Left renal pelvis (tissue), 4 donors: ENCODE results near the gene CAPZB. TPM values are rescaled to one million over a fixed set of nuclear protein-coding genes. Genes with fewer than 3 reads are reported as not detected.

ENCODE experiments used
- DNase-seq, 4 donors: peaks; one replicate each; pipeline ENCODE4 v3.0.0-alpha.2; 2013; ENCODE audit warnings: low read depth in 4 of 4, low spot score in 3 of 4
- polyA plus RNA-seq, 4 donors: library from polyadenylated mRNA; unstranded; fragments of 120-200 nt; gene quantifications; one replicate each; pipeline ENCODE4 v1.2.1, GENCODE V29; 2013; ENCODE audit not compliant: insufficient read length in 4 of 4

CAPZB gene
- polyA plus RNA-seq, 4 donors = 234 to 249 (median 240) TPM

DNA sequence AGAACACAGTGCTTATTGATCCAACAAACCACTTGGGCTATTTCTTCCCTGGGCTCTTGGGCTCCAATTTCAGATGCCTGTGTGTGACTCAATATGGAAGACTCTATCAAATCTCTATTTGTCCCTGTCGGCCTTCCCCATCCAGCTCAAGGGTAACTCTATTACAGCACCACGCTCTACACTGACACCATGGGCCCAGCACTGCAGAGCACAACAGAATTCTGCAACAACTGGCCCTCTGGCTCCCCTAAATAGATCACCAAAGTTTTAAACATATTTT lies 51.7 kb downstream of the CAPZB start:
- DNase-seq = no peak

DNA sequence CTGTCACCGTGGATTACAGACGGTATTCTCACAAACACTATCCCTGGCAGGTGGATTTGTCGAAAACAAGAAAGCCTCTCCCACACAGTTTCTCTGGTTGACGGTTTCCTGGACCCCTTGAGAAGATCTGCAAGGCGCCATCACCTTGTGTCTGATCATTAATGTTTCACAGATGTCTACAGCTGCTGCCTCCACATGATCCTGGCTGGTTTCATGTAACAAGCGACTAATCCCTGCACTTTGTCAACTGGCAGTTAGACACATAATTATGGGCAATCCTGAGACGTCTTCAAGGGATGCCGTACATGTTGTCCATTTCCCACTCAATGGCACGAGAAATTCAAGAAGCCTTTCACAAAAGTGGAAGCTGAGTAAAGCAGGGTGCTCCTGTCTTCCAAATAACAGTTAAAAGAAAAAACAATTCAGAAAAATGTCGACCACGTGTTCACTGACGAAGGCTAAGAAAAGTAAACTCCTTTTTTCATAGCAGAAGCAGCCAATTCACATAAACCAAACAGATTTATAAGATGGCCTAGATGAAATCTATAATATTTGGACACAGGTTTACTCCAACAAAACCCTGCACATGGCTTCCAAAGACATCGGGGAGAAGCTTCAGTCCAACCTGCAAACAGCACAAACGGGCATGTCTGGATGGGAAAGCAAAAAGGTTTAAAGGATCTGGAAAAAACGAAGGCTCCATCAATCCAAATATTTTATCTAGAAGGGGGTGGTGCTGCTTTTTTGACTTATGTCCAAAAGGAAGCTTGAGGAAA lies 52.2 kb downstream of the CAPZB start:
- no peak for DNase-seq

DNA sequence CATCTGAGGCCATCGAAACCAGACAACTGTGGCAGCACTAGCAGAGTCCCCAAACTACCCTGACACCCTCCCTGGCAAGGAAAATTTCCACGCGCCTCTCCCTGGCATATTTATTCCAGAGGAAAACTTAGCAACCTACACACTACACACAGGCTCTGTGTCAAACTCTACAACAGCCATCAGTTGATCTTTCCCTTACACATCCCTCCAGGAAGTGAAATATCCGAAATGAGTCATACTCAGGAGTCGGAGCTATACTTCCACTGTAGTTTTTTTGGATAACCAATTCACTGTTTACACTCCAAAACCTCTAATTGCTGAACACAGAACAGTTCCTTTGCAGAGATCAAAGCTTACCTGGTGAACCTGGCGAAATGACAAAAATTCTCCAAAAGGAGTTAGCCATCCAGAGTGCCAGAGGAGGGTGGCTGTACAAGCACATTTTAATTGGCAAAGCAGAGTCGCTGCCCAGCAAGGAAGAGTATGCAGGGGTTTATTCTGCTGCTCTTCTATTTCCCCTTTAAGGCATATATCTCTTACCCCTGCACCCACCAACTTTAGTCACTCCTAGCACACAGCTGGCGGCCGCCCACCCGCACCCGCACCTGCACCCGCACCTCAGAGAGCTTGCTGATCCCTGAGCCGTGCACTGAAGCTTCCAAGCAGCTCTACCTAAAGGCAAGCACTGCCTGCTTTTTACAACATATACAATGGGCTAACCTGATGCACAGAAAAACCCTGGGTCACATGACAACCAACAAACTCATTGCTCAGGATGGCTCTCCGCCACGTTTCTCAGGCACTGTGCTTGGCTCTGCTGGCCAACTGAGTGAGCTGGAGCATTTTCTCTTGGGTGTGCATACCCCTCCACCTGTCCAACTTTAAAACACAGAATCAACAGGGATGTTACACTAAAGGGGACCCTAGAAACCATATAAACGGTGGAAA lies 54.9 kb downstream of the CAPZB start:
- DNase-seq = no peak

DNA sequence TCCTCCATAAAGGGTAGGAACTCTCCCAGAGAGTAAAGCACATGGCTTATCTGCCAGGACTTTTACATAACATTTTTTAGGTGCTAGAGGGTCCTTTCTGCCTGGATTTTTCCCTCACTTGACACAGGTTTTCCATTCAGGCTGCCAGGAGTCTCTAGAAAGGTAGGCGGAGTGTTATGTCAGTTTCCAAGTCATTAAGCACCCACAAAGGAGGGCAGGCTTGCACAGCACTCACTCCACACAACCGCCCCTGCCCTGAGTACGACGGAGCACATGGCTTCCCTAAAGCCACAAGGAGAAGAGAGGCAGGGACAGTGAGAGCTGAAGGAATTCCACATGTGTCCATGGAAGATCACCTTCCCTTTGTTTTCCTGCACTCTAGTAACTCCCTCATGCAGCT lies 55.7 kb downstream of the CAPZB start:
- DNase-seq = no peak

DNA sequence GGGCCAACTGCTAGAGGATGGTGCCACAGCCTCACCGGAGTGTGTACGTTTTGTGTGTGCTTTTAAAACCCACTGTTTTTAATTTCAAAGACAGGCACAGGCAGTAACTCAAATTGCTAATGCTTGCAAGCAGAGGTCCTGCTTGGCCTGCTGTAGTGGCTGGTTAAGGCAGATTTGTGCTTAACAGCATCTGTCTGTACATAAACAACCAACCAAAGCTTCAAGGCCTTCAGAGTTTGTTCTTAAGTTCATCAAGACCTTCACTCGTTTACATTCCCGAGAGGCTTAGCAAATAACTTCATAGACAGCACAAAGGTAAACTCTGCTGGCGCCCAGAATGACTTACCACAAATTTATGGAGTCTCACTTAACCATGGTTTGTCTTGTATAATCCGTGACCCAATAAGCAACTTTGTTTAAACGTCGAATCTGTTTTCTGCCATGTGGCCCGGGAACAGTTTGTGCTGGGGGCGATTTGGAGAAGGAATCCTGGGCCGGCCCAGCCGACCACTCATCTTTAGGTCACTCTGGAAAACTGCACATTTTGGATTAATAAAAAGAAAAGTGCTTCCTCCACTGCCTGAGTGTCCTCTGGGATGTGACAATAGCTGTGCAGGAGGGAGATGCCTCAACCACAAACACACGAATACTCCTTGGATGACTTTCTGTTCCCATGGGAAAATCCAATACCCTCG lies 58.1 kb downstream of the CAPZB start:
- DNase-seq = no peak

DNA sequence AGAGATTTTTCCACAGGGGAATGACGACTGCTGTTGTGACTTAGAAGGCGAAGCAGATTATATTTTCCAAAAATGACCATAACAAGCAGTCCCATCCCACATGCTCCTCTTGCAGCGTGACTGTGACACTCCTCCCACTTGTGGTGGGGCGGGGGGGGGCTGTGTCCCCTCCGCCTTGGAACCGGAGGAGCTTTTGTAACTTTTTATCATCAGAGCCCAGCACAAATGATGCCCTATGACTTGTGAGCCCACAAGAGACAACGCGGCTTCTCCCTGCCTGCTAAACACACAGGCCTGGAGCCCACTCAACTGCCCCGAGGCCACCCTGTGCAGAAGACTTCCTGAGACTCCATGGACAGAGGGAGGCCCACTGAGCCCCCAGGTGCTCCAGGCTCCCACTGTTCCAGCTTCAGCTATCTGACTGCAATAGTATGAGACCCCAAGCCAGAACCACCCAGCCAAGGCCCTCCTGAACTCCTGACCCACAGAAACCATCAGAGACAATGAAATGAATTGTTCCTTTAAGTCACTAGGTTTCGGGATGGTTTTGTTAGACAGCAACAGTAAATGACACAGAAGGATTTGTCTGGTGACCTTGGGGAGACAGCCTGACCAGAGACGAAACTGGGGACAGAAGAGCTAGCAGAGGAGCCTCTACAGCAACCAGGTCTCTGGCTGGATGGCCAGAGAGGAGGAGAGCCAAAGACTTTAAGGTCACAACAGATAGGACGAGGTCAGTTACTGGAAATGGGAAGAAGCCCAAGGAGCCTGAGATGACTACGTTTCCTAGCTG lies 58.8 kb downstream of the CAPZB start:
- DNase-seq = no peak

DNA sequence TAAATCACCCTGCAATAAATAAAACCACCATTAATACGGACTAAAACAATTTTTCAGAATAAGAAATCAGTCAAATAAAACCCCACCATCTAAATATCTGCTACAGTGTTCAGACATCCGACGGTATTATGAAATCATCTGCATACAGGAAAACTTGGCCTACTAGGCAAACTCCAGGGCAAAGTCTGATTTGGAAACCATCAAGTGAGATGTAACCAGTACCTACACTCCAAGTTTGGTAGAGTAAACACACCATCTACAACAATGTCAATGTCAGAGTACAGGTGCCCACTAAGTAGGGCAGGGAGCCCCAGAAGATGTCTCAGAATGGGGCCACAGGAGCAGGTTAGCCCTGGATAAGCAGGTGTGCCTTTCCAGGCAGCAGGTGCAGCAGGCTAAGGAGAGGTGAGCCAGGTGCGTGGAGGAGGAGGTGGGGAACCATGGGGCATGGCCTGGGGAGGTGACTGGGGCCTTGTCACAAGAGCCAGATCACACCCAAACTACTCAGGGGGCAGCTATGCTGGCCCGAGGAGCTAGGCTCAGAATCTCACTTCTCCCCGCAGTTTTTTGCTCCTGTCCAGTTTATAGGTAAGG lies 59.6 kb downstream of the CAPZB start:
- DNase-seq = no peak

DNA sequence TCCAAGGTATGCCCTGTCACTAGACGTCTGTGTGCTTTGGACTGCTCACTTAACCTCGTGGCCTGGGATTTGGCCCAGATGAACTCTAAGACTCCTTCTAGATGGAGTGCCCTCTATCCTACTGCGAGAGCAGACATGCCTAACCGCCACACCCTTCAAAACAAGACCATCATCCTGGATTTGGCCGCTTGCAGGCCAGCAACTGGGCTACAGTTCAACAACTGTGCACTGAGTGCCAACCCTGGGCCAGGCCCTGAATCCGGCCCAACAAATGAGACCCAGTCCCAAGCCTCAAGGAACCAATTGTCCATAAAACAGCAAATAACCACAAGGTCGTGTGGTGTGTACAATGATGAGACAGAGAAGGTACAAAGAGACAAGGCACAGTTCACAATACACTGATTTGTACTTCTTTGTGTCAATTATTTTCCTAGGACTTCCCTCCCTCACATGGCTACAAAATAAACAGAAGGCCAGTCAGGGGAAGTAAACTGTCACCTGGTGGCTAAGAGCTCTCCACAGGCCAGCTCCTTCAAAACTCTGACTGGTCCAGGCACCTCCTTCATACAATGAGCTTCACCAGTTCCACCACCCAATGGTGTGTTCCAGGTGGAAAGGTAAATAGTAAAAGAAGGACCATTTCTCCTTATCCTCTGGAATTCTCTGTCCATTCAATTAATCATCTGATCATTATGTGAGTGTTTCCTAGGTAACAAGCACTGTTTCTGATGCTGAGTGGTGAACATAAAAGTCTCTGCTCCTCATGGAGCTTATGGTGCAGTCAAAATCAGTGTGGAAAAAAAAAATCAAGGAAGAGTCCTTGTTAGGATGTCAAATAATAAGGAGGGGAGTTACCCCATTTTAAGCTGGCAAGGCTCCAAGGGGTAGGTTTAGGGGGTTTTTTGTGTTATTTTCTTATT lies 60.4 kb downstream of the CAPZB start:
- no peak for DNase-seq

DNA sequence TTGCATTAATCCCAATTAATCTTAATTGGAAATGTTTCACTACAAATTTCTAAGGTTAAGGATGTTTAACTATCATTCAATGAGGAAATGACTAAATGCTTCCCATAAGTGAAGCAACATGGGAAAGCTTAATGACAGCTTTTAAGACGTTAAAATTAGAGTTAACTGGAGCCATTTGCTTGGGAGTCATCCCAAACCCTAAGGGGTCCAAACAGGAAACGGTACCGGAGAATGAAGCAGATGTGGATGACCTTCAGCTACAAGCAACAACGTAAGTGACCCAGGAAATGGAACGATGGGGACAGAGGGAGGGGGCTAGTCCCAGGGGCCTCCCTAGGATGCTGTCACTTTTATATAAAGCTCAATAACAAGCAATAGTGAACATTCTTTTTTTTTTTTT lies 62.2 kb downstream of the CAPZB start:
- no peak for DNase-seq

DNA sequence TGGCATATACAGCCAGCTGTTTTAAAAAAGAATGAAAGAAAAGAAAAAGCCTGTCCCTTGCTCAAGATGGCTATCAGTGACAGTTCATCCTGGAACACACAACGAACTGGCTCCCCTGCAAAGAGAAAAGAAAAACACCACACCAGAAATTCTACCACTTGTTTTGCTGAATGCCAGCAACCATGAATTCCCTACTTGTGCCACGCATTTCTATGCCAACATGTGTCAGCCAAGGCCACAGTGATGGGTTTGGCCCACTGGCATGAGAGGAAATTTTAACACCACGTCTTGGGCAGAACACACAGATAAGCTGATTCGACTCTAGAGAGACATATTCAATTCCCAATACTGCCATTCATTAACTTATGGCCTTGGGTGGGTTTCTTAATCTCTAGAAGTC lies 64.0 kb downstream of the CAPZB start:
- no peak for DNase-seq

DNA sequence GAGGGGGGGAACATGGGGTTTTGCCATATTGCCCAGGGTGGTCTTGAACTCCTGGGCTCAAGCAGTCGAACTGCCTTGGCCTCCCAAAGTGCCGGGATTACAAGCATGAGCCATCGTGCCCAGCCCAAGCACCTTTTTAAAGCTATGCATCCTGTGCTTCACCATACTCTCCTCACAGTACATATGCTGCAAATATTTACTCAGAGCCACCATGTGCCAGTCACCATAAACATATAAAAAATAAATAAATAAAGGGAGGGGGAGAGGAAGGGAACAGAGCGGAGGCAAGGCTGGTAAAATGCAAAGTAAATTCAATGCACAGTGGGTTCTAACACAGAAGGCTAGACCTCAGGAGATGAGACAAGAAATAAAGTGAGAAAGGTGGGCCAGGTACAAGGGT lies 64.7 kb downstream of the CAPZB start:
- no peak for DNase-seq

DNA sequence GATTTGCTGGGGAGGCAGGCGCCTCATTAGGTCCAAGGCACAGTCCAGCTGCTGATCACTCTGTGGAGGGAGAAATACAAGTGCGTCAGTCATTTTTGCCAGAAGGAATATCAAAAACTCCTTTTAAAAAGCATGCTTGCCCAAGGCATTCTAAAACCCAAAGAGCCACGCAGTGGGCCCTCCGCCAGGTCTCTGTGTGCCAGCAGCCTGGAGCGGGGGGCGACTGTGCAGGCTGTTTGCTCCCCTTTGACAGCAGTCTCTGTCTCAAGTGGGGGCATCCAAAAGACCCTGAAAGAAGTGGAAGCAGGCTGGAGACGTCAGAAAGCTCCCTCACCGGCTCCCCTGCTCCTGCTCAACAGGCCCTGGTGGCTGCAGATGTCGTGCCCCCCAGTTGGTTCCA lies 65.6 kb downstream of the CAPZB start:
- DNase-seq = no peak

DNA sequence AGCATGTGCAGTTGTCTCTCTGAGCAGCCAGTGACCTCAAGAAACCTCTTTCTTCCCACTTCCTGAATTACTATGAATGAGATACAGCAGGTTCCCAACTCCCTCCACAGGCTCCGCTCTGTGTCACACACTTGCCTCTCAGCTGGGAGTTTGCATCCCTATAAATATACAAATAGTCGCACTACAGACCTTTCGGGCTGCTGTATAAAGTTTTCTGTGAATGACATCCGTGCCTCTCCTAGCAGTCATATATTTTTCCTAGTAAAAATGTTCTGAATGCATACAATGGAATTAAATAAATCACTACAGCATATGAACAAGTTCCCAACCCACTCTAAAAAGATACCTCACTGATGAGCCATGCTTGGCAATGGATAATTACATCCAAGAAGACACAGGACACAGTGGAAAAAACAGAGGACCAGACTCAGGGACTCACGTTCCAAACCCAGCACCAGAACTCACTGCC lies 66.8 kb downstream of the CAPZB start:
- DNase-seq = no peak

DNA sequence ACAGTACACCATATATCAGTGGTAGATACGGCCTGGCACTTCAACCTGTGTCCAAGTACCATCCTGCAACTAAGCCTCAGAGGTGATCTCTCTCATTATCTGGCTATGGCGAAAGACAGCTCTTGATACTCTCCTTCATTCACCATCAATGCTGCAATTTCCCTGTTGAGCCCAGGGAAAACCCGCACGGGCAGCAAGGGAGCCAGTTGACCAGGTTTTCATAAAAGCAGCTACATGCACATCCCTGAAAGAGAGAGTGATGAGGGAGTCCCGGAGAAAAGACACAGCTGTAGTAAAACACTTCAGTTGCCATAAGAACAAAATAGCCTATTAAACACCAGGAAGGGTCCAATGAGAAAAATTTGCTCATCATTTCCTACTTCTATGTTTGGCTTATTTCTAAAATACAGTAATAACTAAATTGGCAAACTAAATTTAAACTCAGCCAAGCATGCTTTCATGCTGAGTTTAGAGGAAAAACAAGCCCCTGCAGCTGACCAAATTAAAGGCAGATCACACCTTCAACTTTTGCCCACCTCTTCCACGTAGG lies 68.3 kb downstream of the CAPZB start:
- no peak for DNase-seq

DNA sequence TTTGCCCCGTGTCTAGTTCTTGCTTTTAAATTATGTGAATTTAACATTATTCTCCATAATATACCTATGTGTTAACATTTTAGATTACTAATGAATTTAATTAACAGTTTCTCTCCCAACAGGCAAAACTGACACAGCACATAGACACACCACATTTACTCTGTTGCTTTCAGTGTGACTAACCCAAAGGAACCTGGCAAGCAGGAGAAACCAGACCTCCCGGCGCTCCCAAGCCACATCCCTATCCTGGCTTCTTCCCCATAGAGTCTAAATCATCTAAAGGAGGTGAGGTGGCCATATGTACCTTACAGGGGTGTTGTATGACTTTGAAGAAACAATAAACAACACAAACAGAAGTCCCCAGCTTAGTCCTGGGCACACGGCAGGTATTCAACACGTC lies 69.2 kb downstream of the CAPZB start:
- no peak for DNase-seq

DNA sequence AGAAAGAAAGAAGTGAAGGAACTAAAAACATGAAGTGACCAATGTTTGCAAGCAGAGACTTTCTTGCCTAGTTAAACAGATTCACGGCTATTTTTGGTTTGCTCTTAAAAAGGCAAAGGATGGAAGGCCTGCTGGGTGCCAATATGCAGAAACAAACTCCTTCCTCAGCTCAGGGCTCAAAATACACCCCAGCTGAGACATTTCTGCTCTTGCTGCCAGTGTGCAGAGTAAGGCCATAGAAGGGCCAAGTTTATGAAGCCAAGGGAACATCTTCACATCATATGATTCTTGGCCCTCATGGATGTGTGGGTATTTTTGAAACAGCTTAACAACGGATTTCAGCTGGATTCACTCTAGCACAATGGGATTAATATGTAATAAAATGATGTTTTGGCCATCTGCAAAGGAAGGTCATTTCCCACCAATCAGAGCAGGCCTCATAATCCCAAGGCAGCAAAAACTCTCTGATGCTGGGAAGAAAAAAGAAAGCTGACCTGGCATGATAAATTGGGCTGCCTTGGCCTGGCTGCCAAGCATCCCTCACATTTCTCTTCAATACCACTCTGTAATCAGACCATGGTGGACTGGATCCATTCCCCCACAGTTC lies 70.7 kb downstream of the CAPZB start:
- no peak for DNase-seq

DNA sequence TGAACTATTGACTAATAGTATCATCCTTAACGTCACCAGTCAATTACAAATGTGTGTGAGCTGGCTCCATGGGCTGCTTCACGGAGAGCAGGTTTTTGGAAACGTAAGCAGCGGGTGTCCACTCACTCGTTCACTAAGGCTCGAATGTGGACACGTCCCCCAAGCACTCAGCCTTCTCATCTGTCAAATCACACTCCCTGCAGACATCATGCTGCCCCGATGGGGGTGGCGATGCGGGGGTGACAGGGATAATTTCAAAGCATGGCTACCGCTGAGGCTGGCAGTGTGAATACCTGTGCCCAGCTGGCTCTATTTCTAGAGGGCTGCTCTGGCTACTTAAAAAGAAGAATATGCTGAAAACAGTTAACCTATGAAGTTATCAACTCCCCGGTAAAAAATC lies 71.3 kb downstream of the CAPZB start:
- DNase-seq = no peak

DNA sequence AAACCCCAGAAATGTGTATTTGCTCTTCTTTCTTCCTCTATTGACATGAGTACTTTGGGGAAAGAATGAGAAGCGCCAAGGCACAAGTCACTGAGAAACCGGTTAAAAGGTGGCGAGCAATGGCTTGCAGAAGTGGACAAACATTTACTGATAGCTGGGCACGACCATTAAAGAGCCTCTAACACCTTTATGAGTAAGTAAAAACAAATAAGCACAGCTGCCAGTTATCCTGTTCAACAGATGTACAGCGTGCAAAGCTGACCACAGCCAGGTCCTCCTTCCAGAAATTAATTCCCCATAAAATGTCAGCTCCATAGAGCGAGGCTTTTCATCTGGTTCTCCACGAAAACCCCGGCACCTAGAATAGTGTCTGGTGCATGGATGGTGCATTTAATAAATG lies 72.7 kb downstream of the CAPZB start:
- no peak for DNase-seq
